Right cardiac atrium (tissue), 5 donors: ENCODE results near the gene DTNB. TPM values are rescaled to one million over a fixed set of nuclear protein-coding genes. Genes with fewer than 3 reads are reported as not detected.
A peak's percentile ranks its signal among the peaks of the same experiment; 100 is the strongest.

Source experiments
- ATAC-seq, 2 donors: fragments of 200-7000 bp; cut with Tn5 transposase; one replicate each; pipeline versions ENCODE4 v1.8.0 to v1.9.1; 2020; ENCODE audit warnings: moderate library complexity in 2 of 2, mild to moderate bottlenecking in 1 of 2
- DNase-seq, 3 donors: peaks; one replicate each; pipeline ENCODE4 v3.0.0-alpha.2; 2020
- H3K27ac ChIP-seq: one replicate; pipeline ENCODE4 v1.5.1; 2013; ENCODE audit warnings: mild to moderate bottlenecking, low read length, control low read depth, moderate library complexity
- H3K27me3 ChIP-seq: one replicate; pipeline ENCODE4 v1.6.1; 2013; ENCODE audit not compliant: control insufficient read depth, insufficient read depth
- H3K4me1 ChIP-seq: one replicate; pipeline ENCODE4 v1.6.1; 2013; ENCODE audit warnings: low read length; ENCODE audit not compliant: control insufficient read depth, insufficient read depth
- H3K4me3 ChIP-seq: one replicate; pipeline ENCODE4 v1.5.1; 2013; ENCODE audit warnings: low read length, control low read depth
- H3K9me3 ChIP-seq: one replicate; pipeline ENCODE4 v1.6.1; 2013; ENCODE audit warnings: low read length; ENCODE audit not compliant: control insufficient read depth
- WGBS: extraction: QIAGEN DNeasy Blood & Tissue Kit; methylation state at CpG from one replicate; pipeline ENCODE4 v1.1.7; 2013; 5-methylcytosine and 5-hydroxymethylcytosine counted together
- intact Hi-C, 4 donors: fragments of 100-400 bp; cut with DNase I; formaldehyde crosslinking; loops; one replicate each; pipeline versions ENCODE4 v1.11.0 to v1.14.0; 2022 to 2023
- polyA plus RNA-seq: library from polyadenylated mRNA; stranded (reverse); fragments of 200-250 nt; gene quantifications from one replicate; pipeline ENCODE4 v1.2.3, GENCODE V29; 2013
- total RNA-seq, 4 donors: library from RNA; stranded (reverse); fragmentation: NEBNext Ultra II Directional; extraction: Animal tissue kit (Norgen Biotek cat#: 25700); gene quantifications; one replicate each; pipeline ENCODE4 v1.2.1, GENCODE V29; 2021
- donor health status: healthy with polysubstance abuse.
- donor health status: DM: no; HTN: yes; CAD: no.
- donor health status: DM: no; HTN: no; CAD: no.
- donor health status: DM: no; HTN: yes; CAD: no; lungs with severe emphysema.
- donor health status: DM: yes; HTN: yes; CAD: no.

Gene DTNB
- total and polyA plus RNA-seq, 5 donors, result 3.6 to 8.1 (median 6.0) TPM

DNA sequence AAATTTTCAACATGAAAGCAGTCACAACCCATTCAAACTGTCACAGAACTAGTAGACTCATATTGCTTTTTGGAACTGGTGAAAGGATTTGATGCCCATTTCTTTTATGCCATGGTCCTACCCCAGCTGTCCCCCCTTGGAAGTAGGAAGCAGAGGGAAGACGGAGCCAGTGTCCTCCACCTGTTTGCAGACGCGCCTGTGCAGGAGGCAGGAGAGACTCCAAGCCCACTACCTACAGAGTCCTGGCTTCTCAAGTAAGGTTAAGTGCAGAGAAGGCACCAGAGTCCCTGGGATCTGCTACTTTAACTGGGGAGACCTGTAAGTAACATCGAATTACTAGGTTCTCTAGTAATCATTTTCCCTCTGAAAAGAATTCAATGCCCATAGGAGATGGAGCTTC, 299.0 kb downstream of the DTNB start:
- intact Hi-C loops, result loop anchor here in 2 of 4 donors (2.0 to 10.0 kb wide), 2 partner anchors 32 to 150 kb away; no protein-coding TSS in a partner anchor
- ATAC-seq (no peak), DNase-seq (no peak)
- Histone ChIP-seq H3K27ac (no peak overlapping the region), H3K27me3 (no peaks in the 10 kb centered on the region), H3K4me3 (no peak overlapping the region), H3K4me1 (no peaks in the 10 kb centered on the region), H3K9me3 (no peaks in the 10 kb centered on the region)
- 97% methylated on average over 4 of the region's 4 CpGs for WGBS

DNA sequence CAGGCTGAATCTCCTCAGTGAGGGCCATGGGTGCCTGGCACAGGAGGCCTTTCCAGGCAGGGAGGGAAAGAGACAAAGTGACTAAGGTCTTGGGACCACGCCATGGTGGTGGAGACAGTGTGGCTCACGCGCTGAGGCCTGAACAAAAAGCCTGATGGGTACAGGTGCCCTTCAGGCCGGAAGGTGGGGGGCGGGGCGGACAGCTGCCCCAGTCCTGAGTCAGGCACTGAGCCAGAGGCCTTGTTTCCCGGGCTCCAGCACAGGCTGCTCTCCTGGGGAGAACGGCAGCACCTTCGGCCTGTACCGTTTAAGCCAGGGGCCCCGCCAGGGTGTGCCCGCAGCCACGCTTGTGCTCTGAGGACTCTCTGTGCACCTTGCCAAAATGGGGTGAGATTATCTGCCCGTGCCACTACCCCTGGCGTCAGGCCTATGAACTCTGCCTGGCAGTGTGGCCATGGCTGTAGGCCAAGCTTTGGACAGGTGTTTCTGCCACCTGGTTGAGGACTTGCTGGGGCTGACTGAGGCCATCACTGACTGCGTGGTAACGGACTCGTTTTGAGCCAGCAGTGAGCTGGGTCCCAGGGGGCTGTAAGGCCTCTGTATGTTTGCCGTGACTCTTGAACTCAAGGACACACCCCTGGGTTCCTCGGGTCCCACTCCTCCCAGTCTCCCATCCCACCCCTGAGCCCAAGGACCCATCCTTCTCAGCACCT, 300.0 kb downstream of the DTNB start:
- H3K9me3 ChIP-seq, result no peaks in the 10 kb centered on the region
- 83% methylated on average over 20 of the region's 20 CpGs for WGBS
- H3K27me3 ChIP-seq, result no peaks in the 10 kb centered on the region
- no peak overlapping the region for H3K4me3 ChIP-seq
- DNase-seq (peak in 2 of 3 donors; percentile 56 to 58), ATAC-seq (no peak)
- intact Hi-C loops, result loop anchor here in 1 of 4 donors (10.0 kb wide), 1 partner anchor 151 kb away; no protein-coding TSS in a partner anchor
- H3K27ac ChIP-seq, result no peak overlapping the region
- H3K4me1 ChIP-seq, result no peaks in the 10 kb centered on the region

GRCh38 chr2:25372405-25373268, 300.7 kb downstream of the DTNB start:
- Histone ChIP-seq H3K9me3 (no peaks in the 10 kb centered on the region), H3K4me3 (no peak overlapping the region), H3K27ac (no peak overlapping the region), H3K4me1 (no peaks in the 10 kb centered on the region), H3K27me3 (no peaks in the 10 kb centered on the region)
- DNase-seq (no peak), ATAC-seq (no peak)
- 77% methylated on average over 25 of the region's 25 CpGs for WGBS
- intact Hi-C loops, result loop anchor here in 1 of 4 donors (10.0 kb wide), 1 partner anchor 152 kb away; no protein-coding TSS in a partner anchor

- Histone ChIP-seq H3K27me3 (no peaks in the 10 kb centered on the region), H3K9me3 (no peaks in the 10 kb centered on the region), H3K27ac (no peak overlapping the region), H3K4me3 (no peak overlapping the region), H3K4me1 (no peaks in the 10 kb centered on the region)
- ATAC-seq (no peak), DNase-seq (no peak)
- intact Hi-C loops, result loop anchor here in 1 of 4 donors (10.0 kb wide), 1 partner anchor 153 kb away; no protein-coding TSS in a partner anchor
- WGBS, result 79% methylated on average over 27 of the region's 27 CpGs
Observed at GRCh38 chr2:25371253-25372241, 301.8 kb downstream of the DTNB start.

DNA sequence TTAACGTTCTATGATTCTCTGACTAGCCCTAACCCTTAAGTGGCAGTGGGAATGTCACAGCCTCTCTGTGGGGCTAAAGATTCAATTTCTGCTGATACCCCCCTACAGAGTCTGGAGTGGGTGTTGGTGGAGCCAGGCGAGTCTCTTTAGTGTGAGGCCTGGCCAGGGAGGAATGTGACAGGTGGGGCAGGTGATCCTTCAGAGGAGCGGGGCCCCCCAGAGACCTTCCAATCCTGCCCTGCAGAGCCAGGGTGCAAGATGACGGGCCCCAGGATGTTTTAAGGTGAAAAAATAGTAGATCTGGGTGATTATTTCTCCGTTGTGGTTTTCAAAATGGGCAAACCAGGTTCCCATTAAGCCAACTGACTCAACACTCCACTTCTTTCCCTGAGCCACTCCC, 303.5 kb downstream of the DTNB start:
- no peak for DNase-seq
- no peak for ATAC-seq
- intact Hi-C loops, result loop anchor here in 1 of 4 donors (10.0 kb wide), 1 partner anchor 155 kb away; no protein-coding TSS in a partner anchor

GRCh38 chr2:25369439-25369838, 303.9 kb downstream of the DTNB start:
- no peaks in the 10 kb centered on the region for H3K4me1 ChIP-seq
- no peaks in the 10 kb centered on the region for H3K27me3 ChIP-seq
- DNase-seq (no peak), ATAC-seq (no peak)
- 71% methylated on average over 4 of the region's 4 CpGs for WGBS
- no peak overlapping the region for H3K4me3 ChIP-seq
- H3K9me3 ChIP-seq, result no peaks in the 10 kb centered on the region
- H3K27ac ChIP-seq, result no peak overlapping the region
- intact Hi-C loops, result no loop called here

More for the DNA sequence above, 303.5 kb downstream of the DTNB start:
- Histone ChIP-seq H3K27ac (no peak overlapping the region), H3K27me3 (no peaks in the 10 kb centered on the region), H3K4me1 (no peaks in the 10 kb centered on the region), H3K9me3 (no peaks in the 10 kb centered on the region), H3K4me3 (no peak overlapping the region)
- WGBS, result 80% methylated on average over 5 of the region's 5 CpGs

GRCh38 chr2:25368660-25369059, 304.7 kb downstream of the DTNB start:
- no peak for DNase-seq
- Histone ChIP-seq H3K27ac (no peak overlapping the region), H3K27me3 (no peaks in the 10 kb centered on the region), H3K9me3 (no peaks in the 10 kb centered on the region), H3K4me1 (no peaks in the 10 kb centered on the region), H3K4me3 (no peak overlapping the region)
- intact Hi-C loops, result no loop called here
- 59% methylated on average over 4 of the region's 4 CpGs for WGBS
- no peak for ATAC-seq

- H3K4me1 ChIP-seq, result no peaks in the 10 kb centered on the region
- H3K27ac ChIP-seq, result no peak overlapping the region
- H3K4me3 ChIP-seq, result no peak overlapping the region
- H3K27me3 ChIP-seq, result no peaks in the 10 kb centered on the region
- intact Hi-C loops, result no loop called here
- no peak for ATAC-seq
- WGBS, result 76% methylated on average over 9 of the region's 9 CpGs
- no peaks in the 10 kb centered on the region for H3K9me3 ChIP-seq
- DNase-seq, result no peak
Observed at GRCh38 chr2:25367296-25367695, 306.1 kb downstream of the DTNB start.

- no peak for DNase-seq
- 88% methylated on average over 4 of the region's 4 CpGs for WGBS
- intact Hi-C loops, result no loop called here
Observed at GRCh38 chr2:25366629-25367028, 306.7 kb downstream of the DTNB start.

DNA sequence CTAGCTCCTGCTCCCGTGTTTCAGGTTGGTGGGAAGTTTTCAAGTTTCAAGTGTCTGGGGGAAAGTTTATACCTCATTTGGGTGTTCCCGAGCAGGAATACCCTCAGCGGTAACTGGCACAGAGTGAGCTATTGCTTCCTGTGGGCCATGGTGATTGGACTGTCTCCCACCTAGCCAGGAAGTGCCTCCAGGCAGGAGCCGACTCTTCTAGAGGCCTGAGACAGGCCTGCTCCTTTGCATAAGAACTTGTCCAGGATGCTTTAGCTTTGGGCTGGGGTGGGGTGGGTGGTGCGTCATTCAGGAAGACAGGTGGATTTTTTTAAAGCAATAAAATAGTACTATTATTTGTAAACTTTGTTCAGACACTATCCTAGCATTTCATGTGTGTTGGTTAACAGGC, 308.1 kb downstream of the DTNB start:
- no peak for DNase-seq
- Histone ChIP-seq H3K4me1 (no peaks in the 10 kb centered on the region), H3K27me3 (no peaks in the 10 kb centered on the region), H3K9me3 (no peaks in the 10 kb centered on the region), H3K27ac (no peak overlapping the region), H3K4me3 (no peak overlapping the region)
- intact Hi-C loops, result no loop called here
- WGBS, result 48% methylated on average over 5 of the region's 5 CpGs
- ATAC-seq, result no peak

More at GRCh38 chr2:25366629-25367028, 306.7 kb downstream of the DTNB start:
- no peaks in the 10 kb centered on the region for H3K9me3 ChIP-seq
- H3K4me1 ChIP-seq, result no peaks in the 10 kb centered on the region
- H3K4me3 ChIP-seq, result no peak overlapping the region
- no peak overlapping the region for H3K27ac ChIP-seq
- ATAC-seq, result no peak
- H3K27me3 ChIP-seq, result no peaks in the 10 kb centered on the region
